Measurements from ENCODE around the gene RDH8.

DNA sequence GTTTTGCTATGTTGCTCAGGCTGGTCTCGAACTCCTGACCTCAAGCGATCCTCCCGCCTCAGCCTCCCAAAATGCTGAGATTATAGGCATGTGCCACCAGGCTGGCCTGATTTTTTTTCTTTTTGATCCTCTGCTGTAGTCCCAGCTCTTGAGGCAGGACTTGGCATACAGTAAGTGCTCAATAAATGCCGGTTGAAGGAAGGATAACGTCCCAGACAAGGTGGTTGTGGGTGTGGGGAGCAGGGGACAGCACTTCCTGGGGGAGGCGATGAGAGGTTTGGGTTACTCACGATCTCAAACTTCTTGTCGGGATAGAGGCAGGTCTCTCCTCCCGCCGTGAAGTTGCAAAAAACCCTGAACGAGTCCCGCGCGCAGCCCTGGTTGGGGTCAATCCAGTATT is 47.3 kb upstream of the RDH8 start:
- TF ChIP-seq ZSCAN20 (CRISPR knock-in tag; IDR thresholded peaks at IDR 0.05) (no peak), CEBPB (IDR thresholded peaks at IDR 0.05) (no peak), ESRRA (IDR thresholded peaks at IDR 0.05; ENCODE audit: borderline replicate concordance, low read length) (no peak), RFX5 (IDR thresholded peaks at IDR 0.05) (no peak), REST (IDR thresholded peaks at IDR 0.05) (no peak), HMGXB4 (CRISPR knock-in tag; IDR thresholded peaks at IDR 0.05; ENCODE audit: borderline replicate concordance) (no peak), ZNF302 (CRISPR knock-in tag; IDR thresholded peaks at IDR 0.05) (no peak), JUN (IDR thresholded peaks at IDR 0.05) (no peak), POLR2A (IDR thresholded peaks at IDR 0.05; ENCODE audit: low read length) (no peak), RAD21 (conservative IDR thresholded peaks at IDR 0.05 in 1 of 2, IDR thresholded peaks at IDR 0.05 in 1 of 2) (no peak), CBX8 (IDR thresholded peaks at IDR 0.05) (no peak), ZFP36 (IDR thresholded peaks at IDR 0.05; ENCODE audit: borderline replicate concordance, partially characterized antibody) (no peak)
- TF ChIP-seq, protein P1, sequence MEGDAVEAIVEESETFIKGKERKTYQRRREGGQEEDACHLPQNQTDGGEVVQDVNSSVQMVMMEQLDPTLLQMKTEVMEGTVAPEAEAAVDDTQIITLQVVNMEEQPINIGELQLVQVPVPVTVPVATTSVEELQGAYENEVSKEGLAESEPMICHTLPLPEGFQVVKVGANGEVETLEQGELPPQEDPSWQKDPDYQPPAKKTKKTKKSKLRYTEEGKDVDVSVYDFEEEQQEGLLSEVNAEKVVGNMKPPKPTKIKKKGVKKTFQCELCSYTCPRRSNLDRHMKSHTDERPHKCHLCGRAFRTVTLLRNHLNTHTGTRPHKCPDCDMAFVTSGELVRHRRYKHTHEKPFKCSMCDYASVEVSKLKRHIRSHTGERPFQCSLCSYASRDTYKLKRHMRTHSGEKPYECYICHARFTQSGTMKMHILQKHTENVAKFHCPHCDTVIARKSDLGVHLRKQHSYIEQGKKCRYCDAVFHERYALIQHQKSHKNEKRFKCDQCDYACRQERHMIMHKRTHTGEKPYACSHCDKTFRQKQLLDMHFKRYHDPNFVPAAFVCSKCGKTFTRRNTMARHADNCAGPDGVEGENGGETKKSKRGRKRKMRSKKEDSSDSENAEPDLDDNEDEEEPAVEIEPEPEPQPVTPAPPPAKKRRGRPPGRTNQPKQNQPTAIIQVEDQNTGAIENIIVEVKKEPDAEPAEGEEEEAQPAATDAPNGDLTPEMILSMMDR (IDR thresholded peaks at IDR 0.05): no peak
- TF ChIP-seq, protein P2, sequence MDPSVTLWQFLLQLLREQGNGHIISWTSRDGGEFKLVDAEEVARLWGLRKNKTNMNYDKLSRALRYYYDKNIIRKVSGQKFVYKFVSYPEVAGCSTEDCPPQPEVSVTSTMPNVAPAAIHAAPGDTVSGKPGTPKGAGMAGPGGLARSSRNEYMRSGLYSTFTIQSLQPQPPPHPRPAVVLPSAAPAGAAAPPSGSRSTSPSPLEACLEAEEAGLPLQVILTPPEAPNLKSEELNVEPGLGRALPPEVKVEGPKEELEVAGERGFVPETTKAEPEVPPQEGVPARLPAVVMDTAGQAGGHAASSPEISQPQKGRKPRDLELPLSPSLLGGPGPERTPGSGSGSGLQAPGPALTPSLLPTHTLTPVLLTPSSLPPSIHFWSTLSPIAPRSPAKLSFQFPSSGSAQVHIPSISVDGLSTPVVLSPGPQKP (IDR thresholded peaks at IDR 0.05; ENCODE audit: low read depth, low read length): no peak
